HCT116 (cell line): ENCODE data around the gene CUL4A. TPM values are rescaled to one million over a fixed set of nuclear protein-coding genes. Genes with fewer than 3 reads are reported as not detected.

ENCODE experiments used
- ATAC-seq: fragments of 200-7000 bp; cut with Tn5 transposase; 2 replicates; pipeline ENCODE4 v1.9.1; 2020; ENCODE audit warnings: mild to moderate bottlenecking, moderate library complexity
- BruUV-seq: library from RNA; stranded (reverse); fragments of 400-500 nt; replicated peaks from 2 replicates; lab custom pipeline; 2021; lab: Mats Ljungman, UMichigan
- CTCF ChIA-PET: fragments of 300-600 bp; sonication (Branson Sonifier 250); formaldehyde crosslinking; loops from one replicate; lab custom pipeline; 2021; ENCODE audit warnings: antibody characterized with exemption; lab: Charles Lee
- POLR2A ChIA-PET: fragments of 300-600, 350-600 bp; sonication (Branson Sonifier 250); formaldehyde crosslinking; loops from one replicate; lab custom pipeline; 2021; ENCODE audit warnings: antibody characterized with exemption; lab: Charles Lee
- RAD21 ChIA-PET, 2 experiments: fragments of 300-600 bp; sonication (Branson Sonifier 250); formaldehyde crosslinking; loops; one replicate each; lab custom pipeline; 2023; ENCODE audit warnings: low total read pairs in 2 of 2; ENCODE audit not compliant: uncharacterized antibody in 2 of 2, unreplicated experiment in 2 of 2, low non-redundant PET in 1 of 2; lab: Charles Lee
- DNase-seq: peaks from one replicate; pipeline ENCODE4 v3.0.0-alpha.2; 2010; ENCODE audit warnings: low read depth, low spot score
- H2AFZ ChIP-seq: fragments of 200-600 bp; shearing (Covaris generic), sonication (generic); 2 replicates; pipeline ENCODE4 v1.6.1; 2017; ENCODE audit warnings: low read depth, mixed run types, mixed read lengths, antibody characterized with exemption, low read length; ENCODE audit not compliant: poor library complexity, severe bottlenecking
- H3K27ac ChIP-seq: 2 replicates; pipeline ENCODE4 v1.5.1; 2012; ENCODE audit warnings: low read depth, low read length
- H3K27me3 ChIP-seq: fragments of 200-600 bp; sonication (generic); 2 replicates; pipeline ENCODE4 v1.6.1; 2016; ENCODE audit warnings: mixed run types, low read length, mixed read lengths; ENCODE audit not compliant: insufficient read depth
- H3K36me3 ChIP-seq, 2 experiments: fragments of 200-500 bp in 1 of 2; fragments of 200-600 bp in 1 of 2; sonication (Bioruptor generic) in 1 of 2; sonication (generic) in 1 of 2; 2 replicates each; pipeline versions ENCODE4 v1.5.1 to v1.6.1; 2014 to 2016; ENCODE audit warnings: low read length in 2 of 2, inconsistent platforms in 1 of 2, mixed read lengths in 1 of 2, mixed run types in 1 of 2; ENCODE audit not compliant: insufficient read depth in 2 of 2, control insufficient read depth in 1 of 2
- H3K4me1 ChIP-seq, 2 experiments: fragments of 200-600 bp in 1 of 2; sonication (generic) in 1 of 2; 2 replicates each; pipeline versions ENCODE4 v1.5.1 to v1.6.1; 2012 to 2017; ENCODE audit warnings: low read length in 2 of 2, inconsistent platforms in 1 of 2, mild to moderate bottlenecking in 1 of 2, mixed read lengths in 1 of 2, mixed run types in 1 of 2, moderate library complexity in 1 of 2; ENCODE audit not compliant: insufficient read depth in 2 of 2, control insufficient read depth in 1 of 2
- H3K4me2 ChIP-seq: fragments of 200-600 bp; sonication (generic); 2 replicates; pipeline ENCODE4 v1.6.1; 2017; ENCODE audit warnings: mixed run types, low read length, mixed read lengths
- H3K4me3 ChIP-seq, 2 experiments: fragments of 200-600 bp in 1 of 2; sonication (generic) in 1 of 2; replicated peaks in 1 of 2; 2 replicates each; pipeline ENCODE4 v1.5.1; 2011 to 2016; ENCODE audit warnings: low read length in 2 of 2, control low read depth in 1 of 2, low read depth in 1 of 2, mild to moderate bottlenecking in 1 of 2, mixed read lengths in 1 of 2, mixed run types in 1 of 2
- H3K79me2 ChIP-seq: fragments of 200-600 bp; sonication (generic); 2 replicates; pipeline ENCODE4 v1.6.1; 2017; ENCODE audit warnings: mild to moderate bottlenecking, mixed run types, low read length, moderate library complexity, mixed read lengths; ENCODE audit not compliant: insufficient read depth
- H3K9ac ChIP-seq: fragments of 200-600 bp; sonication (generic); 2 replicates; pipeline ENCODE4 v1.6.1; 2016; ENCODE audit warnings: low read length, mixed read lengths
- H3K9me2 ChIP-seq: fragments of 200-600 bp; sonication (generic), shearing (Covaris generic); 2 replicates; pipeline ENCODE4 v1.6.1; 2017; ENCODE audit warnings: mixed run types, mild to moderate bottlenecking, moderate library complexity; ENCODE audit not compliant: insufficient read depth
- H3K9me3 ChIP-seq, 2 experiments: fragments of 200-500 bp in 1 of 2; fragments of 200-600 bp in 1 of 2; sonication (Bioruptor generic) in 1 of 2; sonication (generic) in 1 of 2; 2 replicates each; pipeline ENCODE4 v1.6.1; 2014 to 2017; ENCODE audit warnings: low read length in 2 of 2, mixed read lengths in 2 of 2, inconsistent platforms in 1 of 2, low read depth in 1 of 2, mild to moderate bottlenecking in 1 of 2, mixed run types in 1 of 2, moderate library complexity in 1 of 2; ENCODE audit not compliant: control insufficient read depth in 1 of 2, insufficient read depth in 1 of 2
- H4K20me1 ChIP-seq: fragments of 200-600 bp; sonication (generic), shearing (Covaris generic); 2 replicates; pipeline ENCODE4 v1.6.1; 2017; ENCODE audit warnings: mixed run types, mild to moderate bottlenecking, moderate library complexity; ENCODE audit not compliant: insufficient read depth
- ATF3 ChIP-seq: IDR thresholded peaks from 2 replicates; pipeline ENCODE4 v1.6.1; 2012
- SRF ChIP-seq: IDR thresholded peaks from 2 replicates; pipeline ENCODE4 v1.6.1; 2012; ENCODE audit warnings: low read depth
- intact Hi-C: fragments of 100-400 bp; cut with micrococcal nuclease; formaldehyde crosslinking; loops from 2 replicates; pipeline ENCODE4 v1.10.0; 2022
- total RNA-seq: library from RNA; stranded (reverse); gene quantifications from one replicate; pipeline ENCODE4 v1.2.1, GENCODE V29; 2021; ENCODE audit not compliant: unreplicated experiment
- TF ChIP-seq, protein P1 (sequence below), 3 experiments: fragments of 200-600 bp in 1 of 3; sonication (generic) in 1 of 3; IDR thresholded peaks in 2 of 3; conservative IDR thresholded peaks in 1 of 3; 2 replicates each; pipeline ENCODE4 v1.5.1; 2012 to 2017; ENCODE audit warnings: low read depth in 2 of 3, low read length in 2 of 3, antibody characterized with exemption in 1 of 3, borderline replicate concordance in 1 of 3, control low read depth in 1 of 3, mild to moderate bottlenecking in 1 of 3, mixed read lengths in 1 of 3, mixed run types in 1 of 3, moderate library complexity in 1 of 3; ENCODE audit not compliant: insufficient read depth in 1 of 3

Gene CUL4A
- total RNA-seq, 1 experiment from 2014 or later: 76.5 TPM

- ChIA-PET CTCF (no interaction called here), POLR2A (no interaction called here), RAD21 (no interaction called here)
- Histone ChIP-seq H3K4me1 (no peaks in the 10 kb centered on the region; a peak in 1 of 4 replicates), H3K9ac (no peak overlapping the region), H3K36me3 (peaks cover 58 to 66% of the 10 kb centered on the region in 2 experiments), H3K79me2 (peaks cover 11% of the 10 kb centered on the region), H4K20me1 (no peaks in the 10 kb centered on the region), H3K9me2 (no peaks in the 10 kb centered on the region), H3K27me3 (no peaks in the 10 kb centered on the region), H3K4me2 (no peak overlapping the region), H2AFZ (no peak overlapping the region), H3K4me3 (no peak overlapping the region), H3K9me3 (no peaks in the 10 kb centered on the region), H3K27ac (no peak overlapping the region)
- BruUV-seq: no TSS peak
- TF ChIP-seq SRF (no peak), ATF3 (no peak)
- TF ChIP-seq, protein P1, sequence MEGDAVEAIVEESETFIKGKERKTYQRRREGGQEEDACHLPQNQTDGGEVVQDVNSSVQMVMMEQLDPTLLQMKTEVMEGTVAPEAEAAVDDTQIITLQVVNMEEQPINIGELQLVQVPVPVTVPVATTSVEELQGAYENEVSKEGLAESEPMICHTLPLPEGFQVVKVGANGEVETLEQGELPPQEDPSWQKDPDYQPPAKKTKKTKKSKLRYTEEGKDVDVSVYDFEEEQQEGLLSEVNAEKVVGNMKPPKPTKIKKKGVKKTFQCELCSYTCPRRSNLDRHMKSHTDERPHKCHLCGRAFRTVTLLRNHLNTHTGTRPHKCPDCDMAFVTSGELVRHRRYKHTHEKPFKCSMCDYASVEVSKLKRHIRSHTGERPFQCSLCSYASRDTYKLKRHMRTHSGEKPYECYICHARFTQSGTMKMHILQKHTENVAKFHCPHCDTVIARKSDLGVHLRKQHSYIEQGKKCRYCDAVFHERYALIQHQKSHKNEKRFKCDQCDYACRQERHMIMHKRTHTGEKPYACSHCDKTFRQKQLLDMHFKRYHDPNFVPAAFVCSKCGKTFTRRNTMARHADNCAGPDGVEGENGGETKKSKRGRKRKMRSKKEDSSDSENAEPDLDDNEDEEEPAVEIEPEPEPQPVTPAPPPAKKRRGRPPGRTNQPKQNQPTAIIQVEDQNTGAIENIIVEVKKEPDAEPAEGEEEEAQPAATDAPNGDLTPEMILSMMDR (IDR thresholded peaks at IDR 0.05 in 2 of 3, conservative IDR thresholded peaks at IDR 0.05 in 1 of 3; ENCODE audit: borderline replicate concordance in 1 of 3, insufficient read depth in 1 of 3, low read depth in 2 of 3, low read length in 2 of 3): no peak
- intact Hi-C loops: no loop called here
- ATAC-seq: no peak
- DNase-seq: no peak
Observed at GRCh38 chr13:113178896-113179167, 30.6 kb upstream of the CUL4A start.

- CTCF ChIA-PET: no interaction called here
- intact Hi-C loops: no loop called here
- Histone ChIP-seq H3K4me3 (no peak overlapping the region), H4K20me1 (no peaks in the 10 kb centered on the region), H3K4me2 (no peak overlapping the region), H3K9me2 (no peaks in the 10 kb centered on the region), H3K27me3 (no peaks in the 10 kb centered on the region), H3K9me3 (no peaks in the 10 kb centered on the region), H2AFZ (no peak overlapping the region)
- RAD21 ChIA-PET: no interaction called here
- DNase-seq (no peak), ATAC-seq (no peak)
- TF ChIP-seq SRF: no peak
- TF ChIP-seq, all 23 proteins: peak for 0
- peaks cover 63 to 68% of the 10 kb centered on the region in 2 experiments for H3K36me3 ChIP-seq
- POLR2A ChIA-PET: no interaction called here
- no peak overlapping the region for H3K9ac ChIP-seq
- BruUV-seq: no TSS peak
- peaks cover 13% of the 10 kb centered on the region for H3K79me2 ChIP-seq
- no peak overlapping the region for H3K27ac ChIP-seq
- no peaks in the 10 kb centered on the region; a peak in 1 of 4 replicates for H3K4me1 ChIP-seq
Observed at GRCh38 chr13:113179374-113180230, 29.8 kb upstream of the CUL4A start.
